ENCODE measurements around the gene LGALS14. TPM values are rescaled to one million over a fixed set of nuclear protein-coding genes. Genes with fewer than 3 reads are reported as not detected.

LGALS14 gene
- total and polyA plus RNA-seq, 10 of the 15 experiments (the other 5 are each of a cell fraction or from before 2014, with no cell fraction given): 5.1 to 34.6 (median 7.3) TPM

DNA sequence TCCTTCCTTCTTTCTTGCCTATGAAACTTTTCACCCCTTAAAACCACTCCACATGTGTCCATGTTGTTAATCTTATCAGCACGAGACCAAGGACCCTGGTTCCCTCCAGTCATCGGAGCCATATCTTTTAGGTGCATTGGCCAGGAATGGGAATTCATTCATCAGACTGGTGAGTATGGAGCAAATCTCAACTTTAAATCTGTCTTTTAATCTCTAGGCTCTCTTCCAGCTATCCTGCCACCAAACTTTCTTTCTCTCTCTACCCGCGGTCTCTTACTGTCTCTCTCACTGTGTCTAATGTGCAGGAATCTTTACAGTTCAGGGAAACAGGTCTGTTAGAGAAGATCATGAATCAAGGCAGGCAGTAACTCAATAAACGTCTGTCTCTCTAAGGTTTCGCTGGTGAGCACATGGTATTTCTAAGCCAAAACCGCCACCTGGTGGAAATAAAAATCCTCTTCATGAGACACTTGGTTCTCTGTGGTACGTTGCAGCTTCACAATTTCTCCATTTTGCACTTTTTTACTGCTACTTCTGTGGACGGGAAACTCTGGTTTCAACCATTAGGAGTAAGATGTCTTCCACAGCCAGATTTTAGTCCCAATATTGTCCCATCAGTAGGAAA is 32.4 kb upstream of the LGALS14 start:
- in situ Hi-C loops (cut with MboI) (loop anchor here (5.0 kb wide), 1 partner anchor 120 kb away; no protein-coding TSS in a partner anchor), intact Hi-C loops (cut with micrococcal nuclease; ENCODE audit: unreplicated experiment) (loop anchor here (1.0 to 2.0 kb wide), 2 partner anchors 121 to 227 kb away; partner anchors contain the start of gene SUPT5H)
- DNase-seq (ENCODE audit: low read depth, low spot score) (no peak), FAIRE-seq (no peak), ATAC-seq (peak; percentile 80)
- no peaks in the 10 kb centered on the region; the same call in 2 of the 3 replicates for H3K9me3 ChIP-seq (replicated peaks; ENCODE audit: control insufficient read depth, insufficient read depth, low read length)
- SMC1A ChIA-PET (ENCODE audit: uncharacterized antibody, unreplicated experiment): interaction anchor here (0.6 to 10.7 kb wide), 22 partner anchors 10 to 298 kb away, joined by 3 to 266 read pairs (median 8); partner anchors contain the start of genes FBL, LGALS14 and PSMC4
- no peak overlapping the region for H3K4me2 ChIP-seq (ENCODE audit: control insufficient read depth, insufficient read depth)
- no peaks in the 10 kb centered on the region for H4K20me1 ChIP-seq (ENCODE audit: control insufficient read depth, insufficient read depth)
- peaks cover 15% of the 10 kb centered on the region for H3K4me1 ChIP-seq (ENCODE audit: control insufficient read depth, insufficient read depth, low read length)
- H3K9ac ChIP-seq (ENCODE audit: control insufficient read depth, insufficient read depth, low read length): no peak overlapping the region
- POLR2A ChIA-PET: no interaction called here
- H3K36me3 ChIP-seq (ENCODE audit: control insufficient read depth in 2 of 2, insufficient read depth in 2 of 2, low read length in 1 of 2): no peaks in the 10 kb centered on the region
- H3K27ac ChIP-seq (ENCODE audit: control insufficient read depth, insufficient read depth): no peak overlapping the region
- WGBS (ENCODE audit: insufficient coverage, insufficient replicate concordance, low lambda C conversion rate, missing lambda C conversion rate): 1% methylated on average over 9 of the region's 9 CpGs
- peak overlapping the region; percentile 39; the same call in 1 of the 2 replicates for H2AFZ ChIP-seq (ENCODE audit: control insufficient read depth, low read depth, low read length)
- BruUV-seq (replicated peaks): no TSS peak
- RAD21 ChIA-PET (ENCODE audit: unreplicated experiment): interaction anchor here (1.0 to 8.6 kb wide), 10 partner anchors 8 to 299 kb away, joined by 3 to 234 read pairs (median 6); partner anchors contain the start of genes FBL and PSMC4
- no peak overlapping the region for H3K4me3 ChIP-seq
- no peaks in the 10 kb centered on the region for H3K79me2 ChIP-seq (ENCODE audit: control insufficient read depth, insufficient read depth, low read length)
- CTCF ChIA-PET: interaction anchor here (0.7 to 9.7 kb wide), 26 partner anchors 15 to 325 kb away, joined by 3 to 335 read pairs (median 4); partner anchors contain the start of genes DLL3, DYRK1B, EID2 and FBL
- no peaks in the 10 kb centered on the region for H3K27me3 ChIP-seq (replicated peaks in 1 of 2; ENCODE audit: control insufficient read depth in 2 of 2, insufficient read depth in 2 of 2, low read length in 1 of 2)
- TF ChIP-seq, protein P1, sequence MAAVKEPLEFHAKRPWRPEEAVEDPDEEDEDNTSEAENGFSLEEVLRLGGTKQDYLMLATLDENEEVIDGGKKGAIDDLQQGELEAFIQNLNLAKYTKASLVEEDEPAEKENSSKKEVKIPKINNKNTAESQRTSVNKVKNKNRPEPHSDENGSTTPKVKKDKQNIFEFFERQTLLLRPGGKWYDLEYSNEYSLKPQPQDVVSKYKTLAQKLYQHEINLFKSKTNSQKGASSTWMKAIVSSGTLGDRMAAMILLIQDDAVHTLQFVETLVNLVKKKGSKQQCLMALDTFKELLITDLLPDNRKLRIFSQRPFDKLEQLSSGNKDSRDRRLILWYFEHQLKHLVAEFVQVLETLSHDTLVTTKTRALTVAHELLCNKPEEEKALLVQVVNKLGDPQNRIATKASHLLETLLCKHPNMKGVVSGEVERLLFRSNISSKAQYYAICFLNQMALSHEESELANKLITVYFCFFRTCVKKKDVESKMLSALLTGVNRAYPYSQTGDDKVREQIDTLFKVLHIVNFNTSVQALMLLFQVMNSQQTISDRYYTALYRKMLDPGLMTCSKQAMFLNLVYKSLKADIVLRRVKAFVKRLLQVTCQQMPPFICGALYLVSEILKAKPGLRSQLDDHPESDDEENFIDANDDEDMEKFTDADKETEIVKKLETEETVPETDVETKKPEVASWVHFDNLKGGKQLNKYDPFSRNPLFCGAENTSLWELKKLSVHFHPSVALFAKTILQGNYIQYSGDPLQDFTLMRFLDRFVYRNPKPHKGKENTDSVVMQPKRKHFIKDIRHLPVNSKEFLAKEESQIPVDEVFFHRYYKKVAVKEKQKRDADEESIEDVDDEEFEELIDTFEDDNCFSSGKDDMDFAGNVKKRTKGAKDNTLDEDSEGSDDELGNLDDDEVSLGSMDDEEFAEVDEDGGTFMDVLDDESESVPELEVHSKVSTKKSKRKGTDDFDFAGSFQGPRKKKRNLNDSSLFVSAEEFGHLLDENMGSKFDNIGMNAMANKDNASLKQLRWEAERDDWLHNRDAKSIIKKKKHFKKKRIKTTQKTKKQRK (IDR thresholded peaks at IDR 0.05; ENCODE audit: low read depth, low read length): no peak
- no peak for TF ChIP-seq ETV6 (conservative IDR thresholded peaks at IDR 0.05 in 1 of 2, IDR thresholded peaks at IDR 0.05 in 1 of 2; ENCODE audit: borderline replicate concordance in 1 of 2, low read depth in 1 of 2)
- TF ChIP-seq TARDBP (IDR thresholded peaks at IDR 0.05; ENCODE audit: borderline replicate concordance): no peak
- peak; percentile 98 for TF ChIP-seq SMC3 (IDR thresholded peaks at IDR 0.05; ENCODE audit: borderline replicate concordance, low read length)
- peak; percentile 8; the same call in 1 of the 2 replicates for TF ChIP-seq RAD51 (IDR thresholded peaks at IDR 0.05)
- TF ChIP-seq, protein P2, sequence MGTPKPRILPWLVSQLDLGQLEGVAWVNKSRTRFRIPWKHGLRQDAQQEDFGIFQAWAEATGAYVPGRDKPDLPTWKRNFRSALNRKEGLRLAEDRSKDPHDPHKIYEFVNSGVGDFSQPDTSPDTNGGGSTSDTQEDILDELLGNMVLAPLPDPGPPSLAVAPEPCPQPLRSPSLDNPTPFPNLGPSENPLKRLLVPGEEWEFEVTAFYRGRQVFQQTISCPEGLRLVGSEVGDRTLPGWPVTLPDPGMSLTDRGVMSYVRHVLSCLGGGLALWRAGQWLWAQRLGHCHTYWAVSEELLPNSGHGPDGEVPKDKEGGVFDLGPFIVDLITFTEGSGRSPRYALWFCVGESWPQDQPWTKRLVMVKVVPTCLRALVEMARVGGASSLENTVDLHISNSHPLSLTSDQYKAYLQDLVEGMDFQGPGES (IDR thresholded peaks at IDR 0.05): 0 out of 2 replicates have a peak, but pooled peaks have one; percentile 18
- peak; percentile 55; the same call in 1 of the 2 replicates for TF ChIP-seq RB1 (IDR thresholded peaks at IDR 0.05; ENCODE audit: borderline replicate concordance)
- TF ChIP-seq, protein P3, sequence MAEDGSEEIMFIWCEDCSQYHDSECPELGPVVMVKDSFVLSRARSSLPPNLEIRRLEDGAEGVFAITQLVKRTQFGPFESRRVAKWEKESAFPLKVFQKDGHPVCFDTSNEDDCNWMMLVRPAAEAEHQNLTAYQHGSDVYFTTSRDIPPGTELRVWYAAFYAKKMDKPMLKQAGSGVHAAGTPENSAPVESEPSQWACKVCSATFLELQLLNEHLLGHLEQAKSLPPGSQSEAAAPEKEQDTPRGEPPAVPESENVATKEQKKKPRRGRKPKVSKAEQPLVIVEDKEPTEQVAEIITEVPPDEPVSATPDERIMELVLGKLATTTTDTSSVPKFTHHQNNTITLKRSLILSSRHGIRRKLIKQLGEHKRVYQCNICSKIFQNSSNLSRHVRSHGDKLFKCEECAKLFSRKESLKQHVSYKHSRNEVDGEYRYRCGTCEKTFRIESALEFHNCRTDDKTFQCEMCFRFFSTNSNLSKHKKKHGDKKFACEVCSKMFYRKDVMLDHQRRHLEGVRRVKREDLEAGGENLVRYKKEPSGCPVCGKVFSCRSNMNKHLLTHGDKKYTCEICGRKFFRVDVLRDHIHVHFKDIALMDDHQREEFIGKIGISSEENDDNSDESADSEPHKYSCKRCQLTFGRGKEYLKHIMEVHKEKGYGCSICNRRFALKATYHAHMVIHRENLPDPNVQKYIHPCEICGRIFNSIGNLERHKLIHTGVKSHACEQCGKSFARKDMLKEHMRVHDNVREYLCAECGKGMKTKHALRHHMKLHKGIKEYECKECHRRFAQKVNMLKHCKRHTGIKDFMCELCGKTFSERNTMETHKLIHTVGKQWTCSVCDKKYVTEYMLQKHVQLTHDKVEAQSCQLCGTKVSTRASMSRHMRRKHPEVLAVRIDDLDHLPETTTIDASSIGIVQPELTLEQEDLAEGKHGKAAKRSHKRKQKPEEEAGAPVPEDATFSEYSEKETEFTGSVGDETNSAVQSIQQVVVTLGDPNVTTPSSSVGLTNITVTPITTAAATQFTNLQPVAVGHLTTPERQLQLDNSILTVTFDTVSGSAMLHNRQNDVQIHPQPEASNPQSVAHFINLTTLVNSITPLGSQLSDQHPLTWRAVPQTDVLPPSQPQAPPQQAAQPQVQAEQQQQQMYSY (CRISPR knock-in tag; IDR thresholded peaks at IDR 0.05): no peak
- TF ChIP-seq RUNX3 (IDR thresholded peaks at IDR 0.05; ENCODE audit: low read length): peak; percentile 26; the same call in 1 of the 2 replicates
- TF ChIP-seq STAT1 (conservative IDR thresholded peaks at IDR 0.05): no peak
- TF ChIP-seq HDAC2 (IDR thresholded peaks at IDR 0.05): no peak
- TF ChIP-seq FOXK2 (IDR thresholded peaks at IDR 0.05): no peak
- no peak for TF ChIP-seq SREBF2 (IDR thresholded peaks at IDR 0.05; ENCODE audit: low read length)

Data from GM12878 (cell line).